Gastrocnemius medialis (tissue), 4 donors: ENCODE results near the gene ADRM1. TPM values are rescaled to one million over a fixed set of nuclear protein-coding genes. Genes with fewer than 3 reads are reported as not detected.

Experiments used
- ATAC-seq, 2 donors: fragments of 150-250 bp; one replicate each; pipeline ENCODE4 v1.9.1; 2016
- DNase-seq, 2 donors: peaks; one replicate each; pipeline ENCODE4 v3.0.0-alpha.2; 2019
- H3K27ac ChIP-seq, 4 donors: fragments of 200-600 bp; sonication (generic); 1 replicate in 1 of 4; 2 replicates in 3 of 4; pipeline ENCODE4 v1.5.1; 2016 to 2018; ENCODE audit warnings: mild to moderate bottlenecking in 2 of 4, moderate library complexity in 1 of 4
- H3K27me3 ChIP-seq, 3 donors: fragments of 200-600 bp; sonication (generic) in 2 of 3; 1 replicate in 1 of 3; 2 replicates in 2 of 3; pipeline versions ENCODE4 v1.5.1 to v1.6.0; 2016 to 2019; ENCODE audit warnings: mild to moderate bottlenecking in 1 of 3, moderate library complexity in 1 of 3
- H3K36me3 ChIP-seq, 2 donors: fragments of 200-600 bp; sonication (generic) in 1 of 2; one replicate each; pipeline ENCODE4 v1.5.1; 2017 to 2018
- H3K4me1 ChIP-seq, 2 donors: fragments of 200-600 bp; sonication (generic) in 1 of 2; one replicate each; pipeline ENCODE4 v1.5.1; 2016 to 2017; ENCODE audit warnings: mild to moderate bottlenecking in 2 of 2
- H3K4me3 ChIP-seq, 4 donors: fragments of 200-600 bp; sonication (generic) in 3 of 4; 1 replicate in 1 of 4; 2 replicates in 3 of 4; pipeline ENCODE4 v1.5.1; 2016 to 2019; ENCODE audit warnings: mild to moderate bottlenecking in 2 of 4
- H3K9me3 ChIP-seq, 3 donors: fragments of 200-600 bp; sonication (generic) in 2 of 3; 1 replicate in 1 of 3; 2 replicates in 2 of 3; pipeline ENCODE4 v1.5.1; 2016 to 2019
- CTCF ChIP-seq, 5 experiments: fragments of 450-650 bp in 3 of 5; fragments of 200-600 bp in 2 of 5; sonication (generic) in 2 of 5; IDR thresholded peaks in 4 of 5; conservative IDR thresholded peaks in 1 of 5; 1 replicate in 4 of 5; 2 replicates in 1 of 5; pipeline ENCODE4 v1.5.1; 2016 to 2019; ENCODE audit warnings: antibody characterized with exemption in 5 of 5, mild to moderate bottlenecking in 3 of 5, moderate library complexity in 3 of 5
- POLR2A ChIP-seq, 2 donors: fragments of 450-650 bp; IDR thresholded peaks; one replicate each; pipeline ENCODE4 v1.6.1; 2017; ENCODE audit warnings: antibody characterized with exemption in 2 of 2, mild to moderate bottlenecking in 2 of 2, moderate library complexity in 2 of 2
- in situ Hi-C, 4 donors: fragments of 200-750 bp; cut with MboI; loops; one replicate each; pipeline versions ENCODE4 v1.15.0 to v1.8.0; 2017; ENCODE audit warnings: low sequenced_read_pairs in 4 of 4
- intact Hi-C: fragments of 100-400 bp; cut with DNase I; formaldehyde crosslinking; loops from one replicate; pipeline ENCODE4 v1.15.1; 2023; ENCODE audit warnings: low total_unique reads
- total RNA-seq, 4 donors: library from RNA; depleted of rRNA; stranded (reverse); fragments of >200 nt; gene quantifications; one replicate each; pipeline versions ENCODE4 v1.1.0 to v1.2.3, GENCODE V29; 2016

Gene ADRM1
- total RNA-seq, 4 donors from 2014 or later: 389 to 644 (median 611) TPM

GRCh38 chr20:62351469-62352401 is 48.9 kb downstream of the ADRM1 start:
- no peaks in the 10 kb centered on the region for H3K27me3 ChIP-seq
- H3K9me3 ChIP-seq: no peaks in the 10 kb centered on the region
- H3K4me1 ChIP-seq: peaks cover 46 to 51% of the 10 kb centered on the region in 2 donors
- in situ Hi-C loops: no loop called here
- H3K27ac ChIP-seq: peak overlapping the region in 3 of 4 donors; percentile 69 to 80 (median 71)
- no peak overlapping the region for H3K4me3 ChIP-seq
- no peaks in the 10 kb centered on the region for H3K36me3 ChIP-seq
- intact Hi-C loops: loop anchor here (1.0 to 2.0 kb wide), 3 partner anchors 15 to 49 kb away; partner anchors contain the start of genes ADRM1, LAMA5 and RPS21
- TF ChIP-seq CTCF (IDR thresholded peaks at IDR 0.05 in 4 of 5, conservative IDR thresholded peaks at IDR 0.05 in 1 of 5): no peak
- TF ChIP-seq POLR2A (IDR thresholded peaks at IDR 0.05): no peak
- DNase-seq (no peak), ATAC-seq (no peak)

- DNase-seq (peak; percentile 80 to 98), ATAC-seq (peak; percentile 83 to 85)
- H3K36me3 ChIP-seq: no peaks in the 10 kb centered on the region
- intact Hi-C loops (loop anchor here (1.0 to 2.0 kb wide), 3 partner anchors 14 to 50 kb away; partner anchors contain the start of genes ADRM1, LAMA5 and RPS21), in situ Hi-C loops (no loop called here)
- H3K9me3 ChIP-seq: no peaks in the 10 kb centered on the region
- no peaks in the 10 kb centered on the region for H3K27me3 ChIP-seq
- TF ChIP-seq CTCF (IDR thresholded peaks at IDR 0.05 in 4 of 5, conservative IDR thresholded peaks at IDR 0.05 in 1 of 5) (peak in 4 of 5 experiments; percentile 18 to 46 (median 31)), POLR2A (IDR thresholded peaks at IDR 0.05) (no peak)
- peaks cover 48 to 52% of the 10 kb centered on the region in 2 donors for H3K4me1 ChIP-seq
- H3K4me3 ChIP-seq: peak overlapping the region in 3 of 4 donors; percentile 22 to 34 (median 31)
- peak overlapping the region; percentile 66 to 80 (median 76) for H3K27ac ChIP-seq
Observed at GRCh38 chr20:62352402-62353288, 49.8 kb downstream of the ADRM1 start.

- intact Hi-C loops: loop anchor here (2.0 kb wide), 1 partner anchor 13 kb away; the partner anchor contains the start of gene LAMA5
Observed at GRCh38 chr20:62353289-62354030, 50.7 kb downstream of the ADRM1 start.

More at GRCh38 chr20:62353289-62354030, 50.7 kb downstream of the ADRM1 start:
- no peak for ATAC-seq
- TF ChIP-seq POLR2A (IDR thresholded peaks at IDR 0.05) (no peak), CTCF (IDR thresholded peaks at IDR 0.05 in 4 of 5, conservative IDR thresholded peaks at IDR 0.05 in 1 of 5) (no peak)
- H3K27ac ChIP-seq: peak overlapping the region; percentile 66 to 80 (median 76)
- no peaks in the 10 kb centered on the region for H3K9me3 ChIP-seq
- in situ Hi-C loops: no loop called here
- H3K4me1 ChIP-seq: peaks cover 52 to 57% of the 10 kb centered on the region in 2 donors
- no peaks in the 10 kb centered on the region for H3K36me3 ChIP-seq
- H3K4me3 ChIP-seq: peak overlapping the region in 3 of 4 donors; percentile 22 to 34 (median 31)
- H3K27me3 ChIP-seq: no peaks in the 10 kb centered on the region
- DNase-seq: no peak
